H1 (cell line): ENCODE data around the gene EFR3B. TPM values are rescaled to one million over a fixed set of nuclear protein-coding genes. Genes with fewer than 3 reads are reported as not detected.

Experiments used
- CTCF ChIA-PET: fragments of 300-600 bp; sonication (Branson Sonifier 250); formaldehyde crosslinking; loops from one replicate; lab custom pipeline; 2021; ENCODE audit not compliant: partially characterized antibody; lab: Charles Lee
- POLR2A ChIA-PET: fragments of 300-600 bp; sonication (Branson Sonifier 250); formaldehyde crosslinking; loops from one replicate; lab custom pipeline; 2021; ENCODE audit warnings: inconsistent platforms; ENCODE audit not compliant: partially characterized antibody; lab: Charles Lee
- DNase-seq, 2 experiments: peaks; one replicate each; pipeline versions ENCODE4 v3.0.0 to v3.0.0-alpha.2; 2010 to 2022; ENCODE audit warnings: low spot score in 2 of 2, low read depth in 1 of 2, mixed read lengths in 1 of 2
- FAIRE-seq: peaks from 2 replicates; lab custom pipeline; 2011; peaks lifted over from hg19 to GRCh38; lab: Jason Lieb, UNC
- H2AFZ ChIP-seq: 2 replicates; pipeline ENCODE4 v1.8.1; 2012; ENCODE audit warnings: low read length, inconsistent platforms
- H2AK5ac ChIP-seq: 2 replicates; pipeline ENCODE4 v1.6.1; 2013; ENCODE audit warnings: low read depth, low read length
- H2BK120ac ChIP-seq: replicated peaks from 2 replicates; pipeline ENCODE3; 2013; ENCODE audit warnings: low read depth, low read length, inconsistent platforms
- H2BK12ac ChIP-seq: 2 replicates; pipeline ENCODE4 v1.6.1; 2013; ENCODE audit warnings: low read depth, low read length
- H2BK15ac ChIP-seq: 2 replicates; pipeline ENCODE4 v1.6.1; 2013; ENCODE audit warnings: low read length
- H2BK20ac ChIP-seq: 2 replicates; pipeline ENCODE4 v1.6.1; 2013; ENCODE audit warnings: low read length
- H2BK5ac ChIP-seq: 2 replicates; pipeline ENCODE4 v1.6.1; 2013; ENCODE audit warnings: low read depth, low read length
- H3K14ac ChIP-seq: 2 replicates; pipeline ENCODE4 v1.6.1; 2013; ENCODE audit warnings: inconsistent platforms; ENCODE audit not compliant: insufficient read length
- H3K18ac ChIP-seq: 2 replicates; pipeline ENCODE4 v1.6.1; 2013; ENCODE audit warnings: low read length; ENCODE audit errors: extremely low read depth
- H3K23ac ChIP-seq: 2 replicates; pipeline ENCODE4 v1.6.1; 2013; ENCODE audit warnings: inconsistent platforms; ENCODE audit not compliant: insufficient read length
- H3K23me2 ChIP-seq: 2 replicates; pipeline ENCODE4 v1.6.1; 2013; ENCODE audit warnings: low read depth, low read length
- H3K27ac ChIP-seq: 2 replicates; pipeline ENCODE4 v1.6.1; 2011; ENCODE audit warnings: low read depth, low read length, inconsistent platforms
- H3K27me3 ChIP-seq, 4 experiments: replicated peaks in 1 of 4; 1 replicate in 1 of 4; 2 replicates in 3 of 4; pipeline versions ENCODE4 v1.6.1 to v1.8.1; 2011 to 2013; ENCODE audit warnings: low read length in 3 of 4, mild to moderate bottlenecking in 3 of 4, inconsistent platforms in 2 of 4, mixed read lengths in 2 of 4, moderate library complexity in 1 of 4; ENCODE audit not compliant: control insufficient read depth in 3 of 4, insufficient read depth in 3 of 4; ENCODE audit errors: extremely low read depth in 1 of 4
- H3K36me3 ChIP-seq, 4 experiments: 2 replicates each; pipeline versions ENCODE4 v1.6.1 to v1.8.1; 2011 to 2013; ENCODE audit warnings: mild to moderate bottlenecking in 4 of 4, low read length in 3 of 4, moderate library complexity in 2 of 4, control low read depth in 1 of 4, inconsistent platforms in 1 of 4; ENCODE audit not compliant: insufficient read depth in 4 of 4, control insufficient read depth in 2 of 4
- H3K4ac ChIP-seq: replicated peaks from 2 replicates; pipeline ENCODE3; 2013; ENCODE audit warnings: low read length, low read depth, mixed read lengths, inconsistent platforms; ENCODE audit not compliant: insufficient read length
- H3K4me1 ChIP-seq, 4 experiments: replicated peaks in 1 of 4; 1 replicate in 1 of 4; 2 replicates in 3 of 4; pipeline versions ENCODE4 v1.6.1 to v1.8.1; 2011 to 2013; ENCODE audit warnings: low read length in 3 of 4, inconsistent platforms in 2 of 4, mixed read lengths in 1 of 4; ENCODE audit not compliant: insufficient read depth in 4 of 4, control insufficient read depth in 3 of 4
- H3K4me2 ChIP-seq, 2 experiments: 2 replicates each; pipeline versions ENCODE4 v1.6.1 to v1.8.1; 2011 to 2013; ENCODE audit warnings: low read depth in 2 of 2, low read length in 2 of 2, control low read depth in 1 of 2, inconsistent platforms in 1 of 2, mild to moderate bottlenecking in 1 of 2; ENCODE audit not compliant: insufficient read depth in 1 of 2
- H3K4me3 ChIP-seq, 4 experiments: fragments of 200-600, 300-600 bp in 1 of 4; sonication (generic), shearing (Covaris generic), sonication (Bioruptor Twin) in 1 of 4; 2 replicates each; pipeline versions ENCODE4 v1.5.1 to v1.8.1; 2011 to 2016; ENCODE audit warnings: low read length in 4 of 4, low read depth in 3 of 4, control low read depth in 2 of 4, inconsistent platforms in 2 of 4, mild to moderate bottlenecking in 2 of 4, mixed read lengths in 1 of 4, moderate library complexity in 1 of 4; ENCODE audit not compliant: insufficient read depth in 2 of 4; ENCODE audit errors: extremely low read depth in 1 of 4
- H3K56ac ChIP-seq: replicated peaks from 2 replicates; pipeline ENCODE3; 2013; ENCODE audit warnings: low read depth, mild to moderate bottlenecking, mixed read lengths, low read length, inconsistent platforms; ENCODE audit not compliant: insufficient read length
- H3K79me1 ChIP-seq: 2 replicates; pipeline ENCODE4 v1.6.1; 2013; ENCODE audit warnings: low read depth, low read length, control low read depth
- H3K79me2 ChIP-seq, 2 experiments: 2 replicates each; pipeline versions ENCODE4 v1.6.1 to v1.8.1; 2012 to 2013; ENCODE audit warnings: low read length in 2 of 2, mild to moderate bottlenecking in 2 of 2, inconsistent platforms in 1 of 2; ENCODE audit not compliant: insufficient read depth in 2 of 2, control insufficient read depth in 1 of 2
- H3K9ac ChIP-seq, 4 experiments: replicated peaks in 1 of 4; 1 replicate in 1 of 4; 2 replicates in 3 of 4; pipeline versions ENCODE4 v1.6.1 to v1.8.1; 2011 to 2013; ENCODE audit warnings: low read depth in 3 of 4, low read length in 3 of 4, control low read depth in 2 of 4, mild to moderate bottlenecking in 2 of 4, moderate library complexity in 2 of 4, inconsistent platforms in 1 of 4; ENCODE audit errors: extremely low read depth in 1 of 4
- H3K9me3 ChIP-seq, 2 experiments: 2 replicates each; pipeline versions ENCODE4 v1.6.1 to v1.8.1; 2012 to 2013; ENCODE audit warnings: mild to moderate bottlenecking in 2 of 2, moderate library complexity in 2 of 2, control low read depth in 1 of 2, inconsistent platforms in 1 of 2, low read depth in 1 of 2, low read length in 1 of 2, mixed read lengths in 1 of 2; ENCODE audit not compliant: insufficient read depth in 2 of 2
- H4K20me1 ChIP-seq, 2 experiments: replicated peaks in 1 of 2; 2 replicates each; pipeline versions ENCODE3 to v1.8.1; 2011 to 2013; ENCODE audit warnings: inconsistent platforms in 2 of 2, low read length in 2 of 2, mild to moderate bottlenecking in 1 of 2; ENCODE audit not compliant: insufficient read depth in 2 of 2, control insufficient read depth in 1 of 2
- H4K5ac ChIP-seq: 2 replicates; pipeline ENCODE4 v1.6.1; 2013; ENCODE audit warnings: low read length, low read depth, mixed read lengths, inconsistent platforms; ENCODE audit not compliant: insufficient read length
- H4K8ac ChIP-seq: 2 replicates; pipeline ENCODE4 v1.8.0; 2013; ENCODE audit warnings: mild to moderate bottlenecking, moderate library complexity, low read length, inconsistent platforms; ENCODE audit not compliant: insufficient read depth; ENCODE audit errors: extremely low read depth
- H4K91ac ChIP-seq: replicated peaks from 2 replicates; pipeline ENCODE3; 2013; ENCODE audit warnings: low read length, mixed read lengths, inconsistent platforms; ENCODE audit not compliant: insufficient read length
- CEBPB ChIP-seq: IDR thresholded peaks from 2 replicates; pipeline ENCODE4 v1.6.1; 2012; ENCODE audit warnings: low read depth, low read length
- EGR1 ChIP-seq: IDR thresholded peaks from 2 replicates; pipeline ENCODE4 v1.6.1; 2011; ENCODE audit warnings: low read depth, low read length, borderline replicate concordance
- HDAC2 ChIP-seq, 2 experiments: fragments of 300-600 bp in 1 of 2; sonication (generic) in 1 of 2; IDR thresholded peaks; 2 replicates each; pipeline ENCODE4 v1.6.1; 2011 to 2012; ENCODE audit warnings: low read depth in 2 of 2, low read length in 2 of 2, mild to moderate bottlenecking in 2 of 2, moderate library complexity in 2 of 2, borderline replicate concordance in 1 of 2, inconsistent platforms in 1 of 2
- JUN ChIP-seq: IDR thresholded peaks from 2 replicates; pipeline ENCODE4 v1.6.1; 2011; ENCODE audit warnings: low read depth, mild to moderate bottlenecking, improper control_type of control experiment, low read length
- NRF1 ChIP-seq: IDR thresholded peaks from 2 replicates; pipeline ENCODE4 v1.6.1; 2011; ENCODE audit warnings: mild to moderate bottlenecking, low read depth, low read length, improper control_type of control experiment
- RNF2 ChIP-seq: fragments of 200-900, 300-1000 bp; sonication (generic); IDR thresholded peaks from 2 replicates; pipeline ENCODE4 v1.7.1; 2016; ENCODE audit warnings: borderline replicate concordance, low read depth, mild to moderate bottlenecking, antibody characterized with exemption, low read length; ENCODE audit not compliant: poor library complexity, severe bottlenecking; ENCODE audit errors: missing control alignments
- SAP30 ChIP-seq: fragments of 300-600 bp; sonication (generic); IDR thresholded peaks from 2 replicates; pipeline ENCODE4 v1.7.1; 2012; ENCODE audit warnings: low read length, moderate library complexity, mild to moderate bottlenecking, inconsistent platforms; ENCODE audit not compliant: insufficient read depth, insufficient replicate concordance
- TCF12 ChIP-seq: IDR thresholded peaks from 2 replicates; pipeline ENCODE4 v1.6.1; 2011; ENCODE audit warnings: low read depth, mild to moderate bottlenecking, low read length
- TEAD4 ChIP-seq: IDR thresholded peaks from 2 replicates; pipeline ENCODE4 v1.6.1; 2012; ENCODE audit warnings: low read depth, low read length, inconsistent platforms, mixed read lengths
- USF2 ChIP-seq: IDR thresholded peaks from 2 replicates; pipeline ENCODE4 v1.6.1; 2011; ENCODE audit warnings: low read length, improper control_type of control experiment
- YY1 ChIP-seq: IDR thresholded peaks from 2 replicates; pipeline ENCODE4 v1.6.1; 2011; ENCODE audit warnings: low read depth, mild to moderate bottlenecking, low read length
- WGBS, 2 experiments: shearing (Covaris generic) in 1 of 2; methylation state at CpG; one replicate each; pipeline versions ENCODE4 v1.1.6 to v1.1.7; 2013 to 2015; ENCODE audit warnings: low lambda C conversion rate in 2 of 2, mixed read lengths in 2 of 2, inconsistent platforms in 1 of 2, low coverage in 1 of 2, missing lambda C conversion rate in 1 of 2; ENCODE audit not compliant: insufficient replicate concordance in 2 of 2, insufficient coverage in 1 of 2, insufficient read length in 1 of 2; ENCODE audit errors: extremely low coverage in 1 of 2, missing lambda C conversion rate in 1 of 2; 5-methylcytosine and 5-hydroxymethylcytosine counted together
- polyA plus RNA-seq, 7 experiments: library from polyadenylated mRNA; depleted of rRNA in 3 of 7; stranded (reverse) in 5 of 7; unstranded in 2 of 7; fragments of >200 nt in 5 of 7; fragments of 200-250 nt in 2 of 7; gene quantifications; 1 replicate in 5 of 7; 2 replicates in 1 of 7; 4 replicates in 1 of 7; pipeline versions ENCODE4 v1.2.1 to v1.2.3, GENCODE V29; 2011 to 2013; ENCODE audit warnings: missing spikeins in 2 of 7, mixed read lengths in 2 of 7
- total RNA-seq: library from RNA; stranded (reverse); fragmentation: NEBNext Ultra II Directional; extraction: Animal tissue kit (Norgen Biotek cat#: 25700); gene quantifications from 2 replicates; pipeline ENCODE4 v1.2.1, GENCODE V29; 2021

EFR3B gene
- total and polyA plus RNA-seq, 2 of the 8 experiments (the other 6 are each of a cell fraction or from before 2014, with no cell fraction given) = 3.4 to 9.6 TPM

GRCh38 chr2:25098056-25098455 lies 56.2 kb downstream of the EFR3B start:
- H2BK12ac ChIP-seq = peak overlapping the region; percentile 65; the same call in 1 of the 2 replicates
- no peak overlapping the region for H2BK15ac ChIP-seq
- H3K27me3 ChIP-seq = no peaks in the 10 kb centered on the region
- no peak overlapping the region for H4K91ac ChIP-seq
- no peak overlapping the region for H3K56ac ChIP-seq
- POLR2A ChIA-PET = no interaction called here
- peaks cover 2 to 7% (median 5%) of the 10 kb centered on the region in 4 experiments for H3K4me1 ChIP-seq
- peak overlapping the region in 1 of 2 experiments; percentile 35; a peak in 2 of 4 replicates for H3K4me2 ChIP-seq
- no peaks in the 10 kb centered on the region for H3K79me2 ChIP-seq
- no peak overlapping the region for H2AFZ ChIP-seq
- no peak overlapping the region for H3K27ac ChIP-seq
- no peak for DNase-seq
- no peak overlapping the region for H3K23ac ChIP-seq
- 82% methylated on average over 2 of the region's 2 CpGs; no CpG with 5 or more reads in 1 of the 2 experiments for WGBS, 2 experiments
- no peak overlapping the region for H4K8ac ChIP-seq
- TF ChIP-seq HDAC2 (IDR thresholded peaks at IDR 0.05; ENCODE audit: borderline replicate concordance in 1 of 2, low read depth in 2 of 2, low read length in 2 of 2) (no peak), JUN (no peak), CEBPB (no peak), TCF12 (no peak), RNF2 (no peak), NRF1 (no peak), USF2 (no peak), TEAD4 (no peak), SAP30 (no peak), EGR1 (no peak), YY1 (no peak)
- TF ChIP-seq, all 59 proteins: peak for 0
- H3K4me3 ChIP-seq = no peak overlapping the region
- H2BK120ac ChIP-seq = no peak overlapping the region
- H3K36me3 ChIP-seq = peaks cover 0 to 3% (median 0%) of the 10 kb centered on the region in 4 experiments; a peak in 1 of 8 replicates
- H3K4ac ChIP-seq = no peak overlapping the region
- peak overlapping the region; percentile 63; the same call in 1 of the 2 replicates for H2BK5ac ChIP-seq
- H3K9ac ChIP-seq = no peak overlapping the region
- peak overlapping the region; percentile 86 for H3K18ac ChIP-seq
- H2BK20ac ChIP-seq = no peak overlapping the region
- H3K14ac ChIP-seq = no peak overlapping the region
- H4K20me1 ChIP-seq = no peaks in the 10 kb centered on the region
- FAIRE-seq = no peak
- H4K5ac ChIP-seq = no peak overlapping the region
- no peaks in the 10 kb centered on the region for H3K9me3 ChIP-seq
- no peaks in the 10 kb centered on the region for H3K23me2 ChIP-seq
- H2AK5ac ChIP-seq = peak overlapping the region; percentile 39; the same call in 1 of the 2 replicates
- no peaks in the 10 kb centered on the region for H3K79me1 ChIP-seq
- CTCF ChIA-PET = interaction anchor here (1.3 to 2.2 kb wide), 2 partner anchors 17 to 122 kb away, joined by 4 to 5 read pairs; no protein-coding TSS in a partner anchor
